GM12872 (cell line): ENCODE measurements around the gene TXLNA.

Source experiments
- TF ChIP-seq, protein P1 (sequence below): IDR thresholded peaks from 3 replicates; pipeline ENCODE4 v1.5.1; 2011; ENCODE audit warnings: low read depth, mild to moderate bottlenecking, low read length, moderate library complexity; ENCODE audit not compliant: insufficient read depth

Gene TXLNA

DNA sequence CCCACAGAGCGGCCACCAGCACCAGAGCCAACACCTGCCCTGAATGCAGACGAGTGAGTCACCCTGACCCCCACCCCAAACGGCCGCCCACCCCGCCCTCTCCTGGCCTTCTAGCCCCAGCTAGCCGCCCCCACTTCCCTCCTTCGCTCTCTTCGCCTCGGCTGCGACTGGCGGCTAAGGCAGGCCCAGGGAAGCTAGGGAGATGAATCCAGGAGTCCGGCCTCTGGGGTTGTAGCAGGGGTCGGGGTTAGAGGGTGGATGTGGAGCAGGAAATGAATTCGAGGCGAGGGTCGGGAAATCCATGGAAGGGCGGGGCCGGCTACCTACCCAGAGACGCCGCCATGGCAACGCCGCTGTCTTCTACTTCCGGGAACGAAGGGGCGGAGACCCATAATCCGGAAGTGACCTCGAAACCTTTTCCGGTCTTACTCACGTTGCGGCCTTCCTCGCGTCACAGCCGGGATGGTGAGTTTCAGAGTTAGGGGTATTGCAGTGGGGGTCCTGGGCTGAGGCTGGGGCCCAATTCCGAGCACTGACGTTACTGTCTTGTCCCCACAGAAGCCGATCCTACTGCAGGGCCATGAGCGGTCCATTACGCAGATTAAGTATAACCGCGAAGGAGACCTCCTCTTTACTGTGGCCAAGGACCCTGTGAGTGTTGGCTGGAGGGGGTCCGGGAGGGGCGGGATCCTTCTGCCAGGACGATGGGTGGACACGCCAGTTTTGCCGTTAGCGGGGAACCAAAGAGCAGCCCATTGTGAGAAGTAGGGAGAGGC lies 42.7 kb downstream of the TXLNA start, which contains the start of the genes EIF3I and TMEM234:
EIF3I (plus strand) TSS at position 428 of the 776 bp plus-strand sequence; CDS start at position 463, 35 bp downstream.
TMEM234 (minus strand) TSS at position 374 of the 776 bp plus-strand sequence; CDS start at position 343, 31 bp downstream.
- TF ChIP-seq, protein P1, sequence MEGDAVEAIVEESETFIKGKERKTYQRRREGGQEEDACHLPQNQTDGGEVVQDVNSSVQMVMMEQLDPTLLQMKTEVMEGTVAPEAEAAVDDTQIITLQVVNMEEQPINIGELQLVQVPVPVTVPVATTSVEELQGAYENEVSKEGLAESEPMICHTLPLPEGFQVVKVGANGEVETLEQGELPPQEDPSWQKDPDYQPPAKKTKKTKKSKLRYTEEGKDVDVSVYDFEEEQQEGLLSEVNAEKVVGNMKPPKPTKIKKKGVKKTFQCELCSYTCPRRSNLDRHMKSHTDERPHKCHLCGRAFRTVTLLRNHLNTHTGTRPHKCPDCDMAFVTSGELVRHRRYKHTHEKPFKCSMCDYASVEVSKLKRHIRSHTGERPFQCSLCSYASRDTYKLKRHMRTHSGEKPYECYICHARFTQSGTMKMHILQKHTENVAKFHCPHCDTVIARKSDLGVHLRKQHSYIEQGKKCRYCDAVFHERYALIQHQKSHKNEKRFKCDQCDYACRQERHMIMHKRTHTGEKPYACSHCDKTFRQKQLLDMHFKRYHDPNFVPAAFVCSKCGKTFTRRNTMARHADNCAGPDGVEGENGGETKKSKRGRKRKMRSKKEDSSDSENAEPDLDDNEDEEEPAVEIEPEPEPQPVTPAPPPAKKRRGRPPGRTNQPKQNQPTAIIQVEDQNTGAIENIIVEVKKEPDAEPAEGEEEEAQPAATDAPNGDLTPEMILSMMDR, result no peak

DNA sequence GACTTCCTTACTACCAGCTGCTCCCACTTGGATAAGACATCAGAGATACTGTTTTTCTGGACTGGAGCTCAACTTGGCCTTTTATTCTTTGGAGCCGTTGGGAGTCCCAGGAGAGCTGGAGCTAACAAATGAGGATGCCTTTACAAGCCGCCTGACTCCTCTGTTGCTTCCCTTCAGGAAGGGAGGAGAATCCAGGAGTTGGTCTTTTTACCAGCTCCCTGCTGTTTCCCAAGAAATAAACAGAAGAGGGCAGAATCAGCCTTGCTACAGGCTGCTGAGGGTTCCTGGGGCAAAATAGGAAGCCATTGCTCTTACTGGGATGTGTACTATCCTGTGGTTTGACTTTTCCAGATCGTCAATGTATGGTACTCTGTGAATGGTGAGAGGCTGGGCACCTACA lies 44.2 kb downstream of the TXLNA start:
- TF ChIP-seq, protein P1, result no peak

DNA sequence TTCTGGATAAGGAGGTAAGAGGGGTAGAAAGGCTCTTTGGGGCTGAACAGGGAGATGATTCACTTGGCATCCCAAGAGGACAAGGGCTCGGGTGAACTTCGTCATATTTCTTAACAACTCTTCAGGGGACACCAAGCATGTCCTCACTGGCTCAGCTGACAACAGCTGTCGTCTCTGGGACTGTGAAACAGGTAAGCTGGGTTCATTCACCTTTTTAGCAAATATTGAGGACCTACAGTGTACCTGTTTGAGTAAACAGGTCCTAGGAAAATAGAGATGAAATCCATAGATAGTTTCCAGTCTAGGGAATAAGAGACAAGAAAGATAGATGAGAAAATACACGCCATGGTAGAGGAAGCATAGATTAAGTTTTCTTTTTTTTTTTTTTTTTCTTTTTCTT lies 44.8 kb downstream of the TXLNA start:
- TF ChIP-seq, protein P1, result no peak

DNA sequence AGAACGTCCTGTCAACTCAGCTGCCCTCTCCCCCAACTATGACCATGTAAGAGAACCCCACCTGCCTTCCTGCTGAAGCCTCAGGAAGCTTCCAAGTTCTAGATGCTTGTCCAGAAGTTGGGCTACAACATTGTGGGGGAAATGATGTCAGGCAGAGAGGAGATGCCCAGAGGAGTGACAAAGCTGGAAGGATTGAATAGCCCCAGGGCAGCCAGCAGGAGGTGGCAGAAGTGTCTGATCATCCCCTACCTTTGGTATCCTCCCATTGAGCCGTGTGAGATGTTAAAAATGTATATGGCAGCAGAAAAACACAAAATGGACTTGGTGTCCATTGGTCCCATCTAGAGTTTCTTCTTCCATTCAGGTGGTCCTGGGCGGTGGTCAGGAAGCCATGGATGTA lies 49.3 kb downstream of the TXLNA start:
- TF ChIP-seq, protein P1, result no peak

DNA sequence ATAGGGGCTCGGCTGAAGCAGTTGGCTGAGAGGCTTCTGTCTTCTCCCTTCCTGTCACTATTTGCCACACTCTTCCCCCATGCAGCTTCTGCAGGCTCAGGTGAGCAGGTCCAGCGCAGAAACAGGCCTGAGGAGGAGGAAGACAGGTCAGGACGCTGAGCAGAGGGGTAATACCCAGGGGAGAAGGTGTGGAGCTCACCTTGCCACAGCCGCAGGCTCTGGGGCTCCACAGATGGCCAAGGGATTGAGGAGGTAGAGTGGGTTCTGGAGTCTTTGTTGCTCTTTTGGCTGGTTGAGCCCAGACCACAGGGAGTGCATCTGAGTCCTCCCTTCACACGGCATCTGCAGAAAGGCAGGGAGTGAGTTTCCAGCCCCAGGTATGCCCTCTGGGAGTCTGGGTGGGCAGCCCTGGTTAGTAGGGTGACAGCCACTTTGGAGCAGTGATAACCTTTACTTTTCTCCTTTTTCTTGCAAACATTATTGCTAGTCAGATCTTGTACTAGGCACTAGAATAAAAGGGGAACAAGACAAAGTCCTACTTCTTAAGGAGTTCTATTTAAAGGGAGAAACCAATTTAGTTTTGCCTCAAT lies 52.5 kb downstream of the TXLNA start:
- TF ChIP-seq, protein P1, result no peak

DNA sequence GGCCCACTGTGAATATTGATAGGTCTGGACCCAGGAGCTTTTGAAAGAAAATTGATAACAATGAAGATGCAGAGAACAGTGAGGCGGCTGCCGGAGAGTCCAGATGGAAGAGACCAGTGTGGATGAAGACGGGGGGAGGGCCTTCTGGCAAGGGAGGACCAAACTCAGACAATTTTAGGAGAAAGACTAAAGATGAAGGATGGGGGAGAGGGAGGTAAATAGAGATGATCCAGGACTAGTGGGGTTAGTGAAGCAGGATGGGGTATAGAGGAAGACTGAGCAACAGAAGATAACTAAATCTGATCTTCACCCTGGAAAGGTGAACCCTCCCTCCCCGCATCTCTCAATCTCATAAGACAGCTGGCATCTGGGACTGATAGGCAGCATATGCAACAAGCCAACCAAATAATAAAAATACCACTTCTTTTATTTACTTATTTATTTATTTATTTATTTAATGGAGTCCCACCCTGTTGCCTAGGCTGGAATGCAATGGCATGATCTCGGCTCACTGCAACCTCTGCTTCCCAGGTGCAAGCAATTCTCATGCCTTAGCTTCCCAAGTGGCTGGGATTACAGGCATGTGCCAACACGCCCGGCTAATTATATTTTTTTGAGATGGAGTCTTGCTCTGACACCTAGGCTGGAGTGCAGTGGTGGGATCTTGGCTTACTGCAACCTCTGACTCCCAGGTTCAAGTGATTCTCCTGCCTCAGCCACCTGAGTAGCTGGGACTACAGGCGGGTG lies 53.3 kb downstream of the TXLNA start:
- TF ChIP-seq, protein P1, result no peak

DNA sequence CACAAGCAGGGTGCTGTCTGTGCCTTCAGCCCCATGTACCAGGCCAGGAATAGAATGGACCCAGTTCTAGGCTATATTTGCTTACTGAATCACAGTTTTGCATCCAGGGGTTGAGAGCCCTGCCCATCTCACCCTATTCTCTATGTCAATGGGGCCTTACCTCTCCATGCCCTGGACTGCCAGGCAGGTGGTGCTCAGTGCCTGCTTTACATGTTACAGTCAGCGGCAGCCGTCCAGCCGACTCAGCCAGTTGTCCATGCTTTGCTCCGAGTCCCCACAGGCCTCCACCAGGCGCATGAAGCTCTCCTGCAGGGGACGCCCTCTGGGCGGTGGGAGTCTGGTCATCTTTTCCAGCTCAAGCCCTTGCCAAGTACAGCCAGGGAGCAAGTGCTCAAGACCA lies 55.3 kb downstream of the TXLNA start:
- TF ChIP-seq, protein P1, result no peak
